Stimulated activated naive CD4-positive, alpha-beta T cell treated with Interleukin-2 at 50 U/mL for 16 hours (primary cell): ENCODE data around the gene KIAA0319L.
"Not testable (repeated sequence)": the region's sequence is repeated elsewhere in the genome, so short reads cannot be mapped to it uniquely, and the experiment has no call there.

Experiments
- DNase-seq: peaks from one replicate; lab custom pipeline; 2025; lab: John Stamatoyannopoulos, UW

Gene KIAA0319L

GRCh38 chr1:35557118-35557610, at the start of gene KIAA0319L:
Gene KIAA0319L, minus strand, starts transcription at chr1:35557403. Its CDS starts 2,912 bp downstream, at chr1:35554491.
- DNase-seq = no peak

- DNase-seq = no peak
Observed at GRCh38 chr1:35605867-35606182, 48.6 kb upstream of the KIAA0319L start.

- DNase-seq = no peak
Observed at GRCh38 chr1:35605071-35605866, 48.1 kb upstream of the KIAA0319L start.

GRCh38 chr1:35603941-35604340, 46.7 kb upstream of the KIAA0319L start:
- no peak for DNase-seq

- no peak for DNase-seq
Observed at GRCh38 chr1:35603468-35603867, 46.3 kb upstream of the KIAA0319L start.

GRCh38 chr1:35600593-35600992, 43.4 kb upstream of the KIAA0319L start:
- DNase-seq = no peak

GRCh38 chr1:35599411-35599810, 42.2 kb upstream of the KIAA0319L start:
- no peak for DNase-seq

- no peak for DNase-seq
Observed at GRCh38 chr1:35598895-35599294, 41.7 kb upstream of the KIAA0319L start.

GRCh38 chr1:35597870-35598269, 40.7 kb upstream of the KIAA0319L start:
- no peak for DNase-seq

- no peak for DNase-seq
Observed at GRCh38 chr1:35595684-35596083, 38.5 kb upstream of the KIAA0319L start.

- DNase-seq = no peak
Observed at GRCh38 chr1:35594005-35594760, 37.0 kb upstream of the KIAA0319L start.

- DNase-seq = no peak
Observed at GRCh38 chr1:35592991-35593769, 36.0 kb upstream of the KIAA0319L start.

GRCh38 chr1:35591211-35591610, 34.0 kb upstream of the KIAA0319L start:
- no peak for DNase-seq

GRCh38 chr1:35590476-35591040, 33.4 kb upstream of the KIAA0319L start:
- DNase-seq = no peak

GRCh38 chr1:35589516-35590427, 32.6 kb upstream of the KIAA0319L start:
- DNase-seq = no peak

- DNase-seq = no peak
Observed at GRCh38 chr1:35588197-35588910, 31.2 kb upstream of the KIAA0319L start.

- DNase-seq = no peak
Observed at GRCh38 chr1:35587736-35588135, 30.5 kb upstream of the KIAA0319L start.

GRCh38 chr1:35586808-35587207, 29.6 kb upstream of the KIAA0319L start:
- no peak for DNase-seq

GRCh38 chr1:35585805-35586204, 28.6 kb upstream of the KIAA0319L start:
- DNase-seq = not testable (repeated sequence)

- no peak for DNase-seq
Observed at GRCh38 chr1:35585281-35585680, 28.1 kb upstream of the KIAA0319L start.
